Sigmoid colon (tissue), 3 donors: ENCODE data around the gene MGST3.

Source experiments
- CTCF ChIP-seq, 4 experiments: fragments of 450-650 bp in 3 of 4; fragments of 200-600 bp in 1 of 4; IDR thresholded peaks; one replicate each; pipeline ENCODE4 v1.5.1; 2016 to 2019; ENCODE audit warnings: antibody characterized with exemption in 4 of 4, mild to moderate bottlenecking in 3 of 4, moderate library complexity in 2 of 4
- POLR2A ChIP-seq, 2 donors: fragments of 450-650 bp; IDR thresholded peaks; one replicate each; pipeline ENCODE4 v1.6.1; 2016; ENCODE audit warnings: antibody characterized with exemption in 2 of 2, mild to moderate bottlenecking in 2 of 2, moderate library complexity in 2 of 2

- no peak for TF ChIP-seq CTCF (IDR thresholded peaks at IDR 0.05)
- TF ChIP-seq POLR2A (IDR thresholded peaks at IDR 0.05), result no peak
These were observed 44.6 kb upstream of the MGST3 start for GRCh38 chr1:165586398-165586797.
